GM23248 (cell line): ENCODE data around the gene GPR173. TPM values are rescaled to one million over a fixed set of nuclear protein-coding genes. Genes with fewer than 3 reads are reported as not detected.

Experiments
- DNase-seq: peaks from one replicate; pipeline ENCODE4 v3.0.0-alpha.2; 2015
- H2AFZ ChIP-seq: fragments of 200-600 bp; sonication (generic); 2 replicates; pipeline ENCODE4 v1.6.1; 2016; ENCODE audit warnings: antibody characterized with exemption
- H3F3A ChIP-seq: fragments of 200-600 bp; sonication (generic); 2 replicates; pipeline ENCODE4 v1.6.1; 2016; ENCODE audit warnings: mild to moderate bottlenecking, antibody characterized with exemption, mixed run types; ENCODE audit not compliant: insufficient read depth
- H3K27ac ChIP-seq: fragments of 200-600 bp; sonication (generic); 2 replicates; pipeline ENCODE4 v1.5.1; 2016; ENCODE audit warnings: mild to moderate bottlenecking
- H3K27me3 ChIP-seq: fragments of 200-600 bp; sonication (generic); replicated peaks from 2 replicates; pipeline ENCODE4 v1.6.1; 2016; ENCODE audit warnings: mild to moderate bottlenecking; ENCODE audit not compliant: insufficient read depth
- H3K36me3 ChIP-seq: fragments of 200-600 bp; sonication (generic); 2 replicates; pipeline ENCODE4 v1.6.1; 2016; ENCODE audit warnings: low read depth, mild to moderate bottlenecking
- H3K4me1 ChIP-seq: fragments of 200-600 bp; sonication (generic); 2 replicates; pipeline ENCODE4 v1.6.1; 2016; ENCODE audit warnings: mild to moderate bottlenecking; ENCODE audit not compliant: insufficient read depth
- H3K4me2 ChIP-seq: fragments of 200-600 bp; sonication (generic); one replicate; pipeline ENCODE4 v1.6.1; 2016; ENCODE audit warnings: mild to moderate bottlenecking; ENCODE audit not compliant: unreplicated experiment
- H3K4me3 ChIP-seq: fragments of 200-600 bp; sonication (generic); 2 replicates; pipeline ENCODE4 v1.5.1; 2016; ENCODE audit warnings: mild to moderate bottlenecking
- H3K79me2 ChIP-seq: fragments of 200-600 bp; sonication (generic); 2 replicates; pipeline ENCODE4 v1.6.1; 2016; ENCODE audit warnings: mild to moderate bottlenecking; ENCODE audit not compliant: insufficient read depth
- H3K9ac ChIP-seq: fragments of 200-600 bp; sonication (generic); 2 replicates; pipeline ENCODE4 v1.6.1; 2016; ENCODE audit warnings: mild to moderate bottlenecking
- H3K9me2 ChIP-seq: fragments of 200-600 bp; sonication (generic); 2 replicates; pipeline ENCODE4 v1.6.1; 2016; ENCODE audit warnings: mixed run types, mild to moderate bottlenecking, moderate library complexity; ENCODE audit not compliant: insufficient read depth
- H3K9me3 ChIP-seq: fragments of 200-600 bp; sonication (generic); one replicate; pipeline ENCODE4 v1.6.1; 2017; ENCODE audit warnings: low read depth
- H4K20me1 ChIP-seq: fragments of 200-600 bp; sonication (generic); 2 replicates; pipeline ENCODE4 v1.6.0; 2016; ENCODE audit not compliant: insufficient read depth
- EZH2 ChIP-seq: fragments of 200-600 bp; sonication (generic); IDR thresholded peaks from 2 replicates; pipeline ENCODE4 v1.6.1; 2018; ENCODE audit warnings: antibody characterized with exemption, mild to moderate bottlenecking; ENCODE audit not compliant: insufficient read depth, poor library complexity, severe bottlenecking
- EZH2phosphoT487 ChIP-seq: fragments of 200-600 bp; sonication (generic); IDR thresholded peaks from 2 replicates; pipeline ENCODE4 v1.6.1; 2018; ENCODE audit warnings: antibody characterized with exemption, moderate library complexity, mild to moderate bottlenecking, low read depth; ENCODE audit not compliant: insufficient read depth
- WGBS, 2 experiments: methylation state at CpG; one replicate each; pipeline ENCODE4 v1.1.6; 2015 to 2017; ENCODE audit warnings: low lambda C conversion rate in 2 of 2, low coverage in 1 of 2; ENCODE audit errors: missing lambda C conversion rate in 2 of 2; 5-methylcytosine and 5-hydroxymethylcytosine counted together
- in situ Hi-C: fragments of 300-500 bp; cut with MboI; formaldehyde crosslinking; loops from 2 replicates; pipeline ENCODE4 v1.15.0; 2020
- polyA plus RNA-seq: library from polyadenylated mRNA; unstranded; fragments of >200 nt; fragmentation: Nextera tagmentation; extraction: Ambion mirVana; gene quantifications from 2 replicates; pipeline ENCODE4 v1.2.1, GENCODE V29; 2016
- total RNA-seq: library from RNA; depleted of rRNA; stranded (reverse); fragments of >200 nt; shearing (Covaris generic); gene quantifications from 2 replicates; pipeline ENCODE4 v1.2.3, GENCODE V29; 2014

Gene GPR173
- total and polyA plus RNA-seq, 2 experiments from 2014 or later: 0.24 to 0.86 TPM

GRCh38 chrX:53115550-53115874 lies 66.9 kb downstream of the GPR173 start:
- Histone ChIP-seq H3K79me2 (no peaks in the 10 kb centered on the region), H3K27me3 (no peaks in the 10 kb centered on the region), H3K9me3 (no peaks in the 10 kb centered on the region), H3F3A (no peaks in the 10 kb centered on the region), H3K9me2 (no peaks in the 10 kb centered on the region), H4K20me1 (no peaks in the 10 kb centered on the region), H3K27ac (no peak overlapping the region), H2AFZ (no peak overlapping the region), H3K4me3 (no peak overlapping the region), H3K4me1 (no peaks in the 10 kb centered on the region), H3K4me2 (no peak overlapping the region), H3K9ac (no peak overlapping the region), H3K36me3 (no peaks in the 10 kb centered on the region)
- TF ChIP-seq EZH2 (no peak), EZH2phosphoT487 (no peak)
- WGBS, 2 experiments: 87 to 100% methylated on average over 2 of the region's 2 CpGs
- in situ Hi-C loops: no loop called here
- no peak for DNase-seq

- no peaks in the 10 kb centered on the region for H3K9me2 ChIP-seq
- no peaks in the 10 kb centered on the region for H3K4me1 ChIP-seq
- H2AFZ ChIP-seq: no peak overlapping the region
- WGBS, 2 experiments: 70 to 85% methylated on average over 3 of the region's 3 CpGs
- H3K27ac ChIP-seq: no peak overlapping the region
- in situ Hi-C loops: no loop called here
- H3K27me3 ChIP-seq: no peaks in the 10 kb centered on the region
- no peak overlapping the region for H3K4me3 ChIP-seq
- no peak overlapping the region for H3K9ac ChIP-seq
- H3K9me3 ChIP-seq: no peaks in the 10 kb centered on the region
- TF ChIP-seq EZH2phosphoT487 (no peak), EZH2 (no peak)
- DNase-seq: peak; percentile 20
- no peaks in the 10 kb centered on the region for H3F3A ChIP-seq
- no peaks in the 10 kb centered on the region for H3K36me3 ChIP-seq
- H3K79me2 ChIP-seq: no peaks in the 10 kb centered on the region
- no peak overlapping the region for H3K4me2 ChIP-seq
- H4K20me1 ChIP-seq: no peaks in the 10 kb centered on the region
These were observed 67.5 kb downstream of the GPR173 start for GRCh38 chrX:53116101-53116500.

DNA sequence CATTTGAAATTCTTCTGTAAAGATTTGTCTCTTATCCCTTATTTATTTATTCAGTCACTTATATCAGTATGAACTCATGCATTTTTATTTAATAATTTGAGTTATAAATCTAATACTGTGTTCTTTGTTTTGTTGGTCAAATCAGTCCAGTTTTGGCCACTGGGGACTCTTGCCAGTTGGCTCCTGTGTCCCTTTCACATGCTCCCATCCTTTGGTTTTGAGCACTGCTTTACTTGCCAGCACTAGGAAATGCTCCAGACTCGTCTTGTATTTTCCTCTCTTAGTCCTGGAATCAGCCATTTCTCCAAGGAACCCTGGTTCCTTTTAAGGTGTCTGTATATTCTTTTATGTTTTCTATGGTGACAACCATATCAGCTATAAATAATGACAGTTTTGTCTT lies 73.4 kb downstream of the GPR173 start:
- no peak overlapping the region for H3K27ac ChIP-seq
- H3K4me3 ChIP-seq: no peak overlapping the region
- no peaks in the 10 kb centered on the region for H3K79me2 ChIP-seq
- in situ Hi-C loops: no loop called here
- no peaks in the 10 kb centered on the region for H4K20me1 ChIP-seq
- H3K9ac ChIP-seq: no peak overlapping the region
- no peaks in the 10 kb centered on the region for H3K9me3 ChIP-seq
- H3K9me2 ChIP-seq: no peaks in the 10 kb centered on the region
- no peaks in the 10 kb centered on the region for H3K36me3 ChIP-seq
- H2AFZ ChIP-seq: no peak overlapping the region
- H3K4me2 ChIP-seq: no peak overlapping the region
- TF ChIP-seq EZH2phosphoT487 (no peak), EZH2 (no peak)
- 71 to 73% methylated on average over 1 of the region's 1 CpG for WGBS, 2 experiments
- no peaks in the 10 kb centered on the region for H3F3A ChIP-seq
- no peak for DNase-seq
- H3K27me3 ChIP-seq: no peaks in the 10 kb centered on the region
- peaks cover 13% of the 10 kb centered on the region for H3K4me1 ChIP-seq

GRCh38 chrX:53125506-53125905 lies 76.9 kb downstream of the GPR173 start:
- in situ Hi-C loops: no loop called here
- H3K9me3 ChIP-seq: no peaks in the 10 kb centered on the region
- no peaks in the 10 kb centered on the region for H3K9me2 ChIP-seq
- DNase-seq: no peak
- no peak overlapping the region for H2AFZ ChIP-seq
- H3K79me2 ChIP-seq: no peaks in the 10 kb centered on the region
- no peak overlapping the region for H3K4me2 ChIP-seq
- H4K20me1 ChIP-seq: no peaks in the 10 kb centered on the region
- no peaks in the 10 kb centered on the region for H3K27me3 ChIP-seq
- peaks cover 6% of the 10 kb centered on the region; the same call in 1 of the 2 replicates for H3F3A ChIP-seq
- H3K4me1 ChIP-seq: peaks cover 26% of the 10 kb centered on the region
- no peaks in the 10 kb centered on the region for H3K36me3 ChIP-seq
- no peak overlapping the region for H3K4me3 ChIP-seq
- H3K27ac ChIP-seq: no peak overlapping the region
- no peak overlapping the region for H3K9ac ChIP-seq
- TF ChIP-seq EZH2: no peak
- TF ChIP-seq EZH2phosphoT487: no peak

DNA sequence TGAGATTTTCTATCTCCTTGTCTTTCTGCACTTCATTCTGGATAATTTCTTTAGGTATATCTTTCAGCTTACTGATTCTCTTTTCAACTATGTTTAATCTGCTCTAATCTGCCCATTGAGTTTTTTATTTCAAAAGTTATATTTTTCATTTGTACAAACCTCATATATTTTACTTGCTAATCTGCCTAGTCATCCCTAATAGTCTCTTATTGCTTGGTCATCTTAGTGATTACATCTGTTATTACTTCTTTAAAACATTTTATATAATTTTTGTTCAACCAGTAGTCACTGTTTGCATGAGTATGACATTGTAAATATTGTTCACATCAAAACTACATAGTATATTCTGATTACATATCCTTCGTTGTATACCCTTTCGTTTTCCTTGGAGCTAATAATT lies 77.8 kb downstream of the GPR173 start:
- no peak for DNase-seq
- no peaks in the 10 kb centered on the region for H3K9me3 ChIP-seq
- H4K20me1 ChIP-seq: no peaks in the 10 kb centered on the region
- H3K36me3 ChIP-seq: no peaks in the 10 kb centered on the region
- peaks cover 6% of the 10 kb centered on the region; the same call in 1 of the 2 replicates for H3F3A ChIP-seq
- no peaks in the 10 kb centered on the region for H3K27me3 ChIP-seq
- H3K79me2 ChIP-seq: no peaks in the 10 kb centered on the region
- H2AFZ ChIP-seq: no peak overlapping the region
- H3K9me2 ChIP-seq: no peaks in the 10 kb centered on the region
- no peak overlapping the region for H3K9ac ChIP-seq
- TF ChIP-seq EZH2phosphoT487 (no peak), EZH2 (no peak)
- in situ Hi-C loops: no loop called here
- H3K4me3 ChIP-seq: no peak overlapping the region
- H3K4me2 ChIP-seq: no peak overlapping the region
- H3K4me1 ChIP-seq: peaks cover 26% of the 10 kb centered on the region
- WGBS, 2 experiments: 97 to 100% methylated on average over 2 of the region's 2 CpGs
- H3K27ac ChIP-seq: no peak overlapping the region
